RWPE2 (cell line): Measurements from ENCODE around the gene KCNMA1.

Experiments used
- ATAC-seq: fragments of 200-7000 bp; cut with Tn5 transposase; 3 replicates; pipeline ENCODE4 v1.9.1; 2021; ENCODE audit warnings: low read depth
- DNase-seq: peaks from one replicate; pipeline ENCODE4 v3.0.0-alpha.2; 2020; ENCODE audit warnings: low spot score
- H3K27ac ChIP-seq: fragments of 450-650 bp; 2 replicates; pipeline ENCODE4 v1.5.1; 2017; ENCODE audit warnings: mild to moderate bottlenecking; ENCODE audit not compliant: poor library complexity, severe bottlenecking
- H3K27me3 ChIP-seq: fragments of 250-450 bp; sonication (Bioruptor Pico); 2 replicates; pipeline ENCODE4 v1.5.1; 2021; ENCODE audit warnings: mild to moderate bottlenecking, moderate library complexity; ENCODE audit not compliant: insufficient read depth, poor library complexity, severe bottlenecking
- H3K36me3 ChIP-seq: fragments of 250-450 bp; sonication (Bioruptor Pico); 2 replicates; pipeline ENCODE4 v1.5.1; 2020; ENCODE audit warnings: low read depth, mild to moderate bottlenecking, moderate library complexity
- H3K4me1 ChIP-seq: fragments of 250-450 bp; sonication (Bioruptor Pico); 2 replicates; pipeline ENCODE4 v1.5.1; 2021; ENCODE audit warnings: mild to moderate bottlenecking, moderate library complexity; ENCODE audit not compliant: insufficient read depth, poor library complexity, severe bottlenecking
- H3K4me3 ChIP-seq: fragments of 250-450 bp; sonication (Bioruptor Pico); 2 replicates; pipeline ENCODE4 v1.5.1; 2021; ENCODE audit warnings: mild to moderate bottlenecking, moderate library complexity; ENCODE audit not compliant: severe bottlenecking
- H3K9me3 ChIP-seq: fragments of 250-450 bp; sonication (Bioruptor Pico); 2 replicates; pipeline ENCODE4 v1.5.1; 2021; ENCODE audit warnings: mild to moderate bottlenecking, moderate library complexity; ENCODE audit not compliant: severe bottlenecking
- CTCF ChIP-seq: fragments of 450-650 bp; IDR thresholded peaks from one replicate; pipeline ENCODE4 v1.5.1; 2017; ENCODE audit warnings: mild to moderate bottlenecking, moderate library complexity; ENCODE audit not compliant: poor library complexity, severe bottlenecking

KCNMA1 gene

DNA sequence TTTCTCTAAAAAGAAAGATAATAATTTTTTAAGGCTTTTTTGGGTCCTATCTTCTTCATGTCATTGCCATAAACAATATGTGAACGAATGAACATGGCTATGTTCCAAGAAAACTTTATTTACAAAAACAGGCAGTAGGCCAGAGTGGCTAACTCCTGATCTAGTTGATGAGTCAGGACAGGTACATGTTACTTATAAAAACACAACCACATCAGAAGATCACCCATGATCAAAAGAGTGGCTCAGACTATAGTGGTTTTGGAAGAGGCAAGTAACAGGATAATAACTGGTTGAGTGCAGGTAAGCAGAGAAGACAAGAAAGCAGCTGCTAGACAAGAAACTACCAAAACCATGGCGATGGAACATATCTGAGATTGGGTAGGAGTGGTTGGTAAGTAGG lies 468.7 kb downstream of the KCNMA1 start:
- Histone ChIP-seq H3K27me3 (no peaks in the 10 kb centered on the region), H3K27ac (peak overlapping the region; percentile 12), H3K36me3 (no peaks in the 10 kb centered on the region), H3K4me3 (no peak overlapping the region), H3K4me1 (peaks cover 18% of the 10 kb centered on the region), H3K9me3 (no peaks in the 10 kb centered on the region)
- peak; percentile 51; the same call in 2 of the 3 replicates for ATAC-seq
- no peak for DNase-seq
- no peak for TF ChIP-seq CTCF

- H3K27ac ChIP-seq: peak overlapping the region; percentile 12
- no peaks in the 10 kb centered on the region for H3K27me3 ChIP-seq
- DNase-seq (no peak), ATAC-seq (no peak)
- no peak for TF ChIP-seq CTCF
- no peaks in the 10 kb centered on the region for H3K9me3 ChIP-seq
- peaks cover 25% of the 10 kb centered on the region for H3K4me1 ChIP-seq
- no peaks in the 10 kb centered on the region for H3K36me3 ChIP-seq
- H3K4me3 ChIP-seq: no peak overlapping the region
Measured at GRCh38 chr10:77168161-77168560, 469.4 kb downstream of the KCNMA1 start.

DNA sequence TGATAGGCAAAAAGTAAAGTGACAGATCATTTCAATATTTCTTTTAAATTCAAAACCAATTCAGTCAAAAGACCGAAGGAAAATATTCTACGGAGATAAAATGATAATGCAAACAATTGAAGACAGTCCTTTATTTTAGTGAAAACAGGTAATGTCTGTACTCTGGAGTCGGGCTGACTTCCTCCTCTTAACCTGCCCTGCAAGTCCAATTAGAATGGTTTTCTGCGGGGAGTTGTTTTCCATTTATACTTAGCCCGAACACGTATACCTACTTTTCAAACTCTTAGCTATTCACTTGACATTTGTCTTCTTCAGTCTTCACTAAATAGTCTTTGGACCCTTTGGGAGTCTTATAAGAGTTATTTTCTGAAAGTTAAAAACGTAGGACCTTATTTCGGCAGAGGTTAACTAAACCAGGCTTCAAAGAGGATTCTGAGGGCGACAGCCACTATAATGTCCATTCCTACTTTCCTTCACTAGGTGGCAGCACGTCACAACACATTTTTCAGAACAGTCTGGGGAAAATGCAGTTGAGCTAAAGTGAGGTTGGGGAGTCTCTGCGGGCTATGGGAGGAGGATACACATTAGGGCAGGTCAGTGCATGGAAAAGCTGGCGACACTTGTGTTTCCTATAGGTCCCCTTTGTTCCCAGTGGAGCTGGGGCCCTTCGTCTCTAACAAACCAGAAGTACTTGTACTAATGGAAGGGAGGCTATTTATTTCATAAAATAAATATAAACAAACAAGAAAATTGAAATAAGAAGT lies 472.0 kb downstream of the KCNMA1 start:
- H3K27me3 ChIP-seq: no peaks in the 10 kb centered on the region
- DNase-seq: no peak
- no peak overlapping the region for H3K4me3 ChIP-seq
- TF ChIP-seq CTCF: peak; percentile 89
- no peaks in the 10 kb centered on the region for H3K36me3 ChIP-seq
- peaks cover 49% of the 10 kb centered on the region for H3K4me1 ChIP-seq
- H3K27ac ChIP-seq: no peak overlapping the region
- no peaks in the 10 kb centered on the region for H3K9me3 ChIP-seq
- ATAC-seq: peak; percentile 21; the same call in 1 of the 3 replicates

- no peak overlapping the region for H3K27ac ChIP-seq
- no peak overlapping the region for H3K4me3 ChIP-seq
Measured at GRCh38 chr10:77164616-77165311, 472.8 kb downstream of the KCNMA1 start.

More at GRCh38 chr10:77164616-77165311, 472.8 kb downstream of the KCNMA1 start:
- DNase-seq: no peak
- no peak for TF ChIP-seq CTCF
- ATAC-seq: no peak
- H3K9me3 ChIP-seq: no peaks in the 10 kb centered on the region
- H3K27me3 ChIP-seq: no peaks in the 10 kb centered on the region
- H3K4me1 ChIP-seq: peaks cover 57% of the 10 kb centered on the region
- H3K36me3 ChIP-seq: no peaks in the 10 kb centered on the region
